Erythroblast (primary cell): Measurements from ENCODE around the gene LRRC3B.

Source experiments
- DNase-seq, 2 experiments: peaks; one replicate each; lab custom pipeline; 2025; lab: John Stamatoyannopoulos, UW
- GATA1 ChIP-seq: IDR thresholded peaks from 2 replicates; pipeline ENCODE4 v1.6.1; 2011; ENCODE audit warnings: low read depth, mild to moderate bottlenecking, control low read depth, low read length, moderate library complexity
- POLR2A ChIP-seq: IDR thresholded peaks from 2 replicates; pipeline ENCODE4 v1.6.1; 2011; ENCODE audit warnings: mild to moderate bottlenecking, low read length

The LRRC3B gene

DNA sequence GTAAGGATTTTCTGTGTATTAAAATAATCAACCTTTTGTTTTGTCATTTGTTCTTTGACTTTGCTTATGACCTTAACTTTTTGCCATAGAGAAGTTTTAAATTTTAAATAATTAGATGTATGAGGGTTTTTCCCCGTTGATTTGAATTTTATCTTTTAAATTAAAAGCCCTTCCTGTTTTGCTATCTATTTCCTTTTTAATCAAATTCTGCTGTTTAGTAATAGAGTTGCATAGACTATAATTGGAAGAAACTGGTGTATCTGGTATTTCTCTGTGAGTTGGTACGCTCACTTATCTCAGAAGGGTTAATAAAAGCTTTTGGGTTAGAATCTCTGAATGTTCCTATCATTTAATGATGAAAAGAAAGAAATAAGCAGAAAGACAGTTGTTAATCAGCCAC lies 82.2 kb downstream of the LRRC3B start:
- TF ChIP-seq POLR2A: no peak
- no peak for TF ChIP-seq GATA1
- no peak for DNase-seq

DNA sequence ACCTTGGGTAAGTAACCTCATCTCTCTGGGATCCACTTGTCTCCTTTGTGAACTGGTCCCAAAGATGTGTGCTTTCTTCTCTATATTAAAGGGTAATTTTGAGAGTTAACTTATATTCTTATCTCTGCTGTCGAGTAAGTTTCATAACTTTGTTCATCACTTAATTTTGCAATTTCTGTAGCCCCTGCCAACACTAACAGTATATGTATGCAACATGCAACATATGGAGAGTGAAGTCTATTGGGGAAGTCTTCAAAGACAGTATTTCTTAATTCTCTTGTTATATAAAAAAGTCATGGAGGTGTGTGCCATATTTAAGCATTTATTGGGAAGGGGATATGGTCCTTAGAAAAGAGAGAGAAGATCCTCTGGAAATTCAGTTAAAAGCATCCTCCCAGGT lies 85.9 kb downstream of the LRRC3B start:
- DNase-seq: no peak
- TF ChIP-seq POLR2A (no peak), GATA1 (no peak)

DNA sequence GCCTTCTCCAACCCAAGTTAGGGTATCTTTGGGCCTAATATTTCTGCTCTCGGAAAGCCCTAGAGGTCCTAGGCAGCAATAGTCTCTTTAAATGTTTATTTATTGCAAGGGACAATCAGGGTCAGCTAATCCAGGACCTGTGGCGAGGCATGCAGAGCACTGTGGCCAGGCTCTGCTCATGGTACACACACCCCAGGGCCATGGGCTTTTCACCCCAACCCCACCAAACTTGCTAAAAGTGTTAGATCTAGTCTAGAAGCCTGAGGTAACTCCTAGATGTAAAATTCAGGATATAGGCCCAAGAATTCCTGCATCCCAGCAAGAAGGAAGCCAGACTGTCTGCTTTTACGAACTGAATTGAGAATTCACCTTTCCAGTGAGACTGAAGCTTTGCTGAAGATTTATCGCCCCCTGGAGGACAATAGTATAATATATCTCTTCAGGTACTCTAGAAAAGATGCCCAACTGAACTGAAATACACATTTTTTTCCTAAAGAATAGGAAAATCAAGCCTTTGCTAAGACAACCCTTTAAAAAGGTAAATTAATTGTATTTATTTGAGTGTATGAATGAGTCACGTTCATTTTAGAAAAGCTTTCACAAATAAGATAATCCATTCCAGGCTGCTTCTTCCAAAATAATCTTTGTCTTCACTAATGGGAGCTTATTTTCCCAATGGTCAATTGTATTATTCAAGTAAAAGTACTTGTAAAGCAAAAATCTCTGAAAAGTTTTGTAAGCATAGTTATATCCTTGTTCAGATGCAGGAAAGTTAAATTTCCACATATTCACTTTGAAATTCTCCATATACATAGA lies 89.8 kb downstream of the LRRC3B start:
- peak; percentile 22 to 57 for DNase-seq
- TF ChIP-seq GATA1 (no peak), POLR2A (no peak)

DNA sequence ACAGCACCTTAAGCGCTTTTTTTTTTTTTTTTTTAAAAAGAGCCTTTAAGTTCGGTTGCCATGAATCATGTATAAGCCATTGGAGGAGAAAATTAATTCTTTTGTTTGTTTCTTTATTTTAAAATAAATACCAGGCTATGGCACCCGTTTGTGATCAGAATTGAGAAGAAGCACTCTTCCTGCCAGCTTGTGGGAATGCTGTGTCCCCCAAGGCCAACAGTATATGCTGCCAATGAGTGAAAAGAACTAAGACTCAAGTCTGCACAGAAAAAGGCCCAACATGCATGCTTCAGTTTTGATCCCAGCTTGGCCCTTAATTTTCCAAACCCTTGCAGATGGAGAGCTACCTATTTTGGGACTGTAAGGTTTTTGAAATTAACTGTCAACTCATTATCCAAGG lies 90.5 kb downstream of the LRRC3B start:
- no peak for TF ChIP-seq GATA1
- TF ChIP-seq POLR2A: no peak

DNA sequence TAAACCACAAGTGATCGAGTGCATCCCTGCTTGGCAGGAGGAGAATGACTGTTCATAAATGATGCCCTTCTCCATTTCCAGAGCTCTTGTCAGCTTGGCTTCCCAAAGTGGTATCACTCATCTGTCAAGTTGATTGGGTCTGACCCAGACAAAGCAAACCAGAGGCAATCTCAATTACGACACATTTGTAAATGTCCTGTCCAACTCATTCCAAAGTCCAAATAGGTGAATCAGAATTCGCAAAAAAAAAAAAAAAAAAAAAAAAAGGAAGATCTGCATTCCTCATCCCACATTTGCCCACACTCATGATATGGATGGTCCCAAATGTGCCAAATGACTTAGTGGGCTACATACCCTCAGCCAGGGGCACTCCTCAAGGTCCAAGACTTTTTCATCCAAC lies 91.9 kb downstream of the LRRC3B start:
- no peak for DNase-seq
- no peak for TF ChIP-seq GATA1
- TF ChIP-seq POLR2A: no peak

More for the DNA sequence above, 90.5 kb downstream of the LRRC3B start:
- DNase-seq: no peak

DNA sequence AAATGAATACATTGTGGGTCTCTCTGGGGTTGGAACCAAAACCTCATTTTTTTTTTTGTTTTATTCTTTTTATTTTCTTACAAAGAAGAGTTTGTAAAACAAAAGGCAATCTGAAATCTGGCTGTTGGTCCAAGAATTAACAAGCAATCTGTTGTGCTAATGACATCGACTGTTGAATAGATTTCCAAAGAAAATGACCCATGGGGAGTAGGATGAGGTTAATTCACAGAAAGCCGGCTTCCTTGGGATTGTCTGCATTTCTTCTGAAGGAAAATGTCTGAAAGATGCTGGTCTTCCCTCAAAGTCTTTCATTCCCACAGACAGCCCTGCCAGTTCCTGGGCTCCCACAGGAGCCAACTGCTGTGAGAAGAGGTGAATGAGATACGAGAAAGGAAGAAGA lies 92.9 kb downstream of the LRRC3B start:
- TF ChIP-seq GATA1: no peak
- TF ChIP-seq POLR2A: no peak
- no peak for DNase-seq

DNA sequence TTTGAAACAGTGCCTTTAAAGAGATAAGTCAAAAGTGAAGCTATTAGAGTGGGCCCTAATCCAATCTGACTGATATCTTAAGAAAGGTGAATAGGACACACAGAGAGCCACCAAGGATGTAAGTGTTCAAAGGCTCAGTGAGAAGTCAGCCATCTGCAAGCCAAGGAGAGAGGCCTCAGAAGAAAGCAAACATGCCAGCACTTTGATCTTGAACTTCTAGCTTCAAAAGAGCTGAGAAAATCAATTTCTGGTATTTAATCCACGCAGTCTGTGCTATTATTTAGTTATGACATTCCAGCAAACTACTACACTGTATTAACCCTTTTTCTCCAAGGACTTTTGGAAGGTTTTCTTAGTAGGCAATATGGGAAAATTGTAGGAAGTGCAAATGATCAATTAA lies 95.7 kb downstream of the LRRC3B start:
- TF ChIP-seq GATA1: no peak
- no peak for TF ChIP-seq POLR2A
- no peak for DNase-seq

DNA sequence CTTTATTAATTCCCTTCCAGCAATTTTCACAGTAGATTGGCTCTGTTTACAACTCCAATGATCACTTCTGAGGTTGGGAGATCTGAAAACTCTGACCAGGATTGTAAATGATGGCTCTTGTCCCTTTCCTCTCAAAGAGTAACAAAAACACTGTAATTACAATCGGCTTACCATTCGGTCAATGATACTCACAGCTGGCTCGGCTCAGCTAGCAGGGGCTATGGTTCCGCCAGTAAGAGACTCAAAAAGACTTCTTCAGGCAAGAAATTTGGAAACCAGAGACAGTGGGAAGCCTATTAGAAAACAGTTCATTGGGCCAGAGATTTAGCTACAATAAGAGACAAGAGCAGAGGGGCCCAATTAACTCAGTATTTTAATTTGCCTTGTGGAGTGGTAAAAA lies 96.6 kb downstream of the LRRC3B start:
- no peak for DNase-seq
- TF ChIP-seq GATA1: no peak
- TF ChIP-seq POLR2A: no peak

DNA sequence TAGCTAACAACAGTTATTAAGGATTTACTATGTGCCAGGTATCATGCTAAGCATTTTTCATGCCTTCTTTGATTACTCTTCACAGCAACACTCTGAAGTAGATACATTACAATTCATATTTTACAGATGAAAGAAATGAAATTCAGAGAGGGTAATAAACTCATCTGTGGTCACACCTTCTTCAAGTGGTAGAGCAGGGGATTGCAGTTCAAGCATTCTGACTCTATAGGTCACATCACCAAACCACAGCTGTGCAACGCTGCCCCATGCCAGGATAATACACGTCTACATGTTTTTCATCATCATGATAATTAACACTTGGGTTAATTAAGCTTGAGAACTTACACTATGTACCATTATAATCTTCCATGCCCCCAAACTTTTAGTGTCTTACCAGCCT lies 98.5 kb downstream of the LRRC3B start:
- DNase-seq: no peak
- TF ChIP-seq POLR2A (no peak), GATA1 (no peak)

DNA sequence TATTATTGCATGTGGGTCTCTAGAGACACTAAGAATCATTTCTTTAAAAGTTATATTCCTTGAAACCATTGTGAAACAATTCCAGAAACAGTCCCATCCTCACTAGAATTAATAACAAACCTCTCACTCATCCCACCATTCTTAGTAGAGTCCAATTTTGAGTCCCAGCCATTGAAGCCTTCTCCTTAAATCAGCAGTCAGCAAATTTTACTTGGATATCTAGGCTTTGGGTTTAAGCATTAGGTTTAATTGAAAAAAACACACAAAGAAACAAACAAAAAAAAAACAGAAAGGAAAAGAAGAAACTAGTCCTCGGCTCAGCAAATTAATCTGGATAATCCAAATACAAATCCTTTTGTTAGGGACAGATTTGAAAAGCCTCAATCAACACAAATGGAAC lies 109.3 kb downstream of the LRRC3B start:
- no peak for DNase-seq
- TF ChIP-seq GATA1 (no peak), POLR2A (no peak)

DNA sequence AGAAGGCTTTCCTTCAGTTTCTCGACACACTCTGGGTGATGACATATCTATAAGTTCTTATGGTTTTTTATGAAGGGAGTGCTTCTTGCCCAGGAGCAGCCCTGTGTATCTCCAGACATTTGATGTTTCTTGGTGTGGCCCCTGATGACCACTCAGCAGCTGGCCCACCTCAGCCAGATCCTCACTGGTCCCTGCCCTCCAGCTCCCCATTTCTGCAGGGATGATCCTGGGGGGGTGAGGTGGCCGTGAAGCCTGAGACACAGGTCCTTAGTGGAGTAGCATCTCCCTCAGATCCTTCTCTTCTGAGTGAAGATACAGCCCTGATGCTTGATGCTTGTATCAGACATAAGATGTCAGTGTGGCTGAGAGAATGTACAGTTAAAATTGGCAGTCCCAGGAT lies 127.7 kb downstream of the LRRC3B start:
- no peak for DNase-seq
- TF ChIP-seq GATA1 (no peak), POLR2A (no peak)

DNA sequence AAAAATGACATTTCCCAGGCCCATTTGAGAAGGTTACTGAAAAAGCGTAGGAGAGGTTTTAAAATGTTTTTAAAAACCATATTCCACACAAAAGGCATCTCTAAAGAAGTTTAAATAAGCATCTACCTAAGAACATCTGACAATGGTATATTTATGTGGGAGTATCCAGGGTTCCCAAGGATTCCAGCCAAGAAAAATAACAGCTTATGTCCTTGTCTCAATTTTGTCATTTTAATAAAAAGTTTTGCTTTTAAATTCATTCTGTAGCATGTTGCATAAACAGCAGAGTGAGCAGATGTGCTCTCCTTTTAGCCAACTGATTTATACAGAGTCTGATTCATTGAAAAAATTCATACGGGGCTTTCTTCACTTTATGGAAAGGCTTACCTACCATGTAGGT lies 129.9 kb downstream of the LRRC3B start:
- no peak for DNase-seq
- TF ChIP-seq GATA1 (no peak), POLR2A (no peak)

DNA sequence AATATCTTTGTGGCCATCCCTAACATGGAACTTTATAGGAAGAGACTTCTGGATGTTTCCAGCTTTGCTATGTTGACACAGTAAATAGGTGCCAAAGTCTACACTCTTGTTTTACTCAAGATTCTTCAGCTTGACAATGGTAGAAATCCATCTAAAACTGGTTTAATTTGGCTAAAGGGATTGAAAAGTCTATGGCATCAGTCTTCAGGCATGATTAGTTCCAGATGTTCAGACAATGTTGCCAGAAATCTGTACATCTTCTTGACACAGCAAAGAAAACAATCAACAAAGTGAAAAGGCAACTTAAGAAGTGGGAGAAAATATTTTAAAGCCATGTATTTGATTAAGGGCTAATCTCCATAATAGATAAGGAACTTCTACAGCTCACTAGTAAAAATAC lies 130.5 kb downstream of the LRRC3B start:
- no peak for DNase-seq
- TF ChIP-seq POLR2A: no peak
- no peak for TF ChIP-seq GATA1

DNA sequence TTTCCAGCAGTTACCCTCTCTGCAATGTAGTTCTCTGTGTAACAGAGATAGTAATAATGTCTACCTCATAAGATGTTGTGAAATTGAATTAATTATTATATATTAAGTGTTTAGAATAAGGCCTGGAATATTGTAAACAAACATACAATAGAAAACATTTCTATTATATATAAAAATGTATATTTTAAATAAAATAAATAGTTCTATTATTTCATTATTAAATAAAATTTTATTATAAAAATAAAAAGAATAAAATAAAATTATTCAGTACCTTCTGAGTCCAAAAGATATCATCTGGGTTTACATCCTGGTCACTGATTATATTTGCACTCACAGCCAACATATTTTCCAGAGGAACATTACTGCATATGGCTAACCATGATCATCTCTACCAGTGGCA lies 135.4 kb downstream of the LRRC3B start:
- DNase-seq: no peak
- TF ChIP-seq GATA1: no peak
